HEK293 (cell line): ENCODE measurements around the gene ENDOD1.
A peak's percentile ranks its signal among the peaks of the same experiment; 100 is the strongest.

Experiments
- BCL11A ChIP-seq: fragments of 450-650 bp; formaldehyde crosslinking; IDR thresholded peaks from 2 replicates; pipeline ENCODE4 v1.5.1; 2016; ENCODE audit warnings: low read depth, missing biosample characterization, missing genetic modification characterization
- HOXA7 ChIP-seq: sonication (generic); formaldehyde crosslinking; IDR thresholded peaks from 2 replicates; pipeline ENCODE4 v1.8.1; 2022; ENCODE audit warnings: missing genetic modification reagents, borderline replicate concordance
- IKZF3 ChIP-seq: fragments of 450-650 bp; IDR thresholded peaks from 2 replicates; pipeline ENCODE4 v1.5.0; 2018; ENCODE audit warnings: missing biosample characterization, mild to moderate bottlenecking, missing genetic modification characterization, moderate library complexity
- KLF9 ChIP-seq: fragments of 450-650 bp; formaldehyde crosslinking; IDR thresholded peaks from 2 replicates; pipeline ENCODE4 v1.5.1; 2016; ENCODE audit warnings: missing biosample characterization, missing genetic modification characterization, low read depth
- OSR2 ChIP-seq: fragments of 450-650 bp; formaldehyde crosslinking; IDR thresholded peaks from 2 replicates; pipeline ENCODE4 v1.5.1; 2016; ENCODE audit warnings: missing biosample characterization, missing genetic modification characterization
- PRDM1 ChIP-seq: fragments of 450-650 bp; formaldehyde crosslinking; IDR thresholded peaks from 2 replicates; pipeline ENCODE4; 2016; ENCODE audit warnings: missing biosample characterization, missing genetic modification characterization
- SALL2 ChIP-seq: fragments of 450-650 bp; formaldehyde crosslinking; IDR thresholded peaks from 2 replicates; pipeline ENCODE4 v1.5.0; 2017; ENCODE audit warnings: missing biosample characterization, mild to moderate bottlenecking, missing genetic modification characterization, borderline replicate concordance
- ZBTB1 ChIP-seq: fragments of 450-650 bp; formaldehyde crosslinking; IDR thresholded peaks from 2 replicates; pipeline ENCODE4 v1.5.1; 2016; ENCODE audit warnings: missing biosample characterization, missing genetic modification characterization
- ZBTB20 ChIP-seq: fragments of 450-650 bp; formaldehyde crosslinking; IDR thresholded peaks from 2 replicates; pipeline ENCODE4 v1.5.1; 2016; ENCODE audit warnings: missing biosample characterization, missing genetic modification characterization
- ZNF133 ChIP-seq: fragments of 450-650 bp; formaldehyde crosslinking; IDR thresholded peaks from 2 replicates; pipeline ENCODE4 v1.5.1; 2016; ENCODE audit warnings: missing biosample characterization, missing genetic modification characterization
- ZNF354C ChIP-seq: fragments of 450-650 bp; formaldehyde crosslinking; IDR thresholded peaks from 2 replicates; pipeline ENCODE4 v1.5.1; 2016; ENCODE audit warnings: missing biosample characterization, missing genetic modification characterization, low read depth, borderline replicate concordance
- ZNF501 ChIP-seq: fragments of 450-650 bp; formaldehyde crosslinking; IDR thresholded peaks from 2 replicates; pipeline ENCODE4 v1.5.1; 2016; ENCODE audit warnings: missing biosample characterization, missing genetic modification characterization
- ZNF654 ChIP-seq: fragments of 450-650 bp; formaldehyde crosslinking; IDR thresholded peaks from 2 replicates; pipeline ENCODE4 v1.5.1; 2016; ENCODE audit warnings: low read depth, missing biosample characterization, missing genetic modification characterization
- ZNF670 ChIP-seq: fragments of 450-650 bp; formaldehyde crosslinking; IDR thresholded peaks from 2 replicates; pipeline ENCODE4 v1.5.1; 2016; ENCODE audit warnings: missing biosample characterization, missing genetic modification characterization, low read depth
- ZNF701 ChIP-seq: fragments of 450-650 bp; formaldehyde crosslinking; IDR thresholded peaks from 2 replicates; pipeline ENCODE4 v1.5.1; 2016; ENCODE audit warnings: missing biosample characterization, missing genetic modification characterization
- ZSCAN30 ChIP-seq: fragments of 450-650 bp; IDR thresholded peaks from 2 replicates; pipeline ENCODE4 v1.5.1; 2018; ENCODE audit warnings: missing biosample characterization, mild to moderate bottlenecking, missing genetic modification characterization, moderate library complexity
- TF ChIP-seq, protein P1 (sequence below): fragments of 450-650 bp; formaldehyde crosslinking; IDR thresholded peaks from 2 replicates; pipeline ENCODE4 v1.5.1; 2016; ENCODE audit warnings: missing biosample characterization, missing genetic modification characterization
- TF ChIP-seq, protein P2 (sequence below): fragments of 450-650 bp; formaldehyde crosslinking; IDR thresholded peaks from 2 replicates; pipeline ENCODE4 v1.5.1; 2016; ENCODE audit warnings: missing biosample characterization, missing genetic modification characterization, low read depth
- TF ChIP-seq, protein P3 (sequence below): fragments of 450-650 bp; formaldehyde crosslinking; IDR thresholded peaks from 2 replicates; pipeline ENCODE4 v1.5.1; 2016; ENCODE audit warnings: missing biosample characterization, missing genetic modification characterization
- TF ChIP-seq, protein P4 (sequence below): fragments of 450-650 bp; formaldehyde crosslinking; IDR thresholded peaks from 2 replicates; pipeline ENCODE4 v1.5.1; 2017; ENCODE audit warnings: missing biosample characterization, missing genetic modification characterization
- TF ChIP-seq, protein P5 (sequence below): fragments of 450-650 bp; formaldehyde crosslinking; IDR thresholded peaks from 2 replicates; pipeline ENCODE4 v1.5.1; 2016; ENCODE audit warnings: missing biosample characterization, missing genetic modification characterization
- TF ChIP-seq, protein P6 (sequence below): fragments of 450-650 bp; formaldehyde crosslinking; IDR thresholded peaks from 2 replicates; pipeline ENCODE4 v1.5.1; 2016; ENCODE audit warnings: missing biosample characterization, missing genetic modification characterization
- TF ChIP-seq, protein P7 (sequence below): fragments of 450-650 bp; IDR thresholded peaks from 2 replicates; pipeline ENCODE4 v1.5.1; 2018; ENCODE audit warnings: missing biosample characterization, missing genetic modification characterization
- TF ChIP-seq, protein P8 (sequence below): fragments of 450-650 bp; formaldehyde crosslinking; IDR thresholded peaks from 2 replicates; pipeline ENCODE4 v1.5.1; 2017; ENCODE audit warnings: missing biosample characterization, missing genetic modification characterization

The ENDOD1 gene

GRCh38 chr11:95108671-95109551 is 19.3 kb downstream of the ENDOD1 start (continued):
- no peak for TF ChIP-seq ZNF701 (tag by site-specific recombination)
- TF ChIP-seq, protein P1, sequence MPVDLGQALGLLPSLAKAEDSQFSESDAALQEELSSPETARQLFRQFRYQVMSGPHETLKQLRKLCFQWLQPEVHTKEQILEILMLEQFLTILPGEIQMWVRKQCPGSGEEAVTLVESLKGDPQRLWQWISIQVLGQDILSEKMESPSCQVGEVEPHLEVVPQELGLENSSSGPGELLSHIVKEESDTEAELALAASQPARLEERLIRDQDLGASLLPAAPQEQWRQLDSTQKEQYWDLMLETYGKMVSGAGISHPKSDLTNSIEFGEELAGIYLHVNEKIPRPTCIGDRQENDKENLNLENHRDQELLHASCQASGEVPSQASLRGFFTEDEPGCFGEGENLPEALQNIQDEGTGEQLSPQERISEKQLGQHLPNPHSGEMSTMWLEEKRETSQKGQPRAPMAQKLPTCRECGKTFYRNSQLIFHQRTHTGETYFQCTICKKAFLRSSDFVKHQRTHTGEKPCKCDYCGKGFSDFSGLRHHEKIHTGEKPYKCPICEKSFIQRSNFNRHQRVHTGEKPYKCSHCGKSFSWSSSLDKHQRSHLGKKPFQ (tag by site-specific recombination) = no peak
- no peak for TF ChIP-seq KLF9 (tag by site-specific recombination)
- TF ChIP-seq IKZF3 = peak; percentile 45; the same call in 1 of the 2 replicates
- TF ChIP-seq, protein P2, sequence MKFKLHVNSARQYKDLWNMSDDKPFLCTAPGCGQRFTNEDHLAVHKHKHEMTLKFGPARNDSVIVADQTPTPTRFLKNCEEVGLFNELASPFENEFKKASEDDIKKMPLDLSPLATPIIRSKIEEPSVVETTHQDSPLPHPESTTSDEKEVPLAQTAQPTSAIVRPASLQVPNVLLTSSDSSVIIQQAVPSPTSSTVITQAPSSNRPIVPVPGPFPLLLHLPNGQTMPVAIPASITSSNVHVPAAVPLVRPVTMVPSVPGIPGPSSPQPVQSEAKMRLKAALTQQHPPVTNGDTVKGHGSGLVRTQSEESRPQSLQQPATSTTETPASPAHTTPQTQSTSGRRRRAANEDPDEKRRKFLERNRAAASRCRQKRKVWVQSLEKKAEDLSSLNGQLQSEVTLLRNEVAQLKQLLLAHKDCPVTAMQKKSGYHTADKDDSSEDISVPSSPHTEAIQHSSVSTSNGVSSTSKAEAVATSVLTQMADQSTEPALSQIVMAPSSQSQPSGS (tag by site-specific recombination) = no peak
- TF ChIP-seq ZBTB1 = no peak
- TF ChIP-seq, protein P3, sequence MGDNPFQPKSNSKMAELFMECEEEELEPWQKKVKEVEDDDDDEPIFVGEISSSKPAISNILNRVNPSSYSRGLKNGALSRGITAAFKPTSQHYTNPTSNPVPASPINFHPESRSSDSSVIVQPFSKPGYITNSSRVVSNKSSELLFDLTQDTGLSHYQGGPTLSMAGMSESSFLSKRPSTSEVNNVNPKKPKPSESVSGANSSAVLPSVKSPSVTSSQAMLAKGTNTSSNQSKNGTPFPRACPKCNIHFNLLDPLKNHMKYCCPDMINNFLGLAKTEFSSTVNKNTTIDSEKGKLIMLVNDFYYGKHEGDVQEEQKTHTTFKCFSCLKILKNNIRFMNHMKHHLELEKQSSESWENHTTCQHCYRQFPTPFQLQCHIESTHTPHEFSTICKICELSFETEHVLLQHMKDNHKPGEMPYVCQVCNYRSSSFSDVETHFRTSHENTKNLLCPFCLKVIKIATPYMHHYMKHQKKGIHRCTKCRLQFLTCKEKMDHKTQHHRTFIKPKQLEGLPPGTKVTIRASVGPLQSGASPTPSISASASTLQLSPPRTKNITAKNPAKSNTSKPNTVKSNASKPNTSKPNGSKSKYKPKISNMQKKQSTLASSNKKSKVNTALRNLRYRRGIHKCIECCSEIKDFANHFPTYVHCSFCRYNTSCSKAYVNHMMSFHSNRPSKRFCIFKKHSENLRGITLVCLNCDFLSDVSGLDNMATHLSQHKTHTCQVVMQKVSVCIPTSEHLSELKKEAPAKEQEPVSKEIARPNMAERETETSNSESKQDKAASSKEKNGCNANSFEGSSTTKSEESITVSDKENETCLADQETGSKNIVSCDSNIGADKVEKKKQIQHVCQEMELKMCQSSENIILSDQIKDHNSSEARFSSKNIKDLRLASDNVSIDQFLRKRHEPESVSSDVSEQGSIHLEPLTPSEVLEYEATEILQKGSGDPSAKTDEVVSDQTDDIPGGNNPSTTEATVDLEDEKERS (tag by site-specific recombination) = no peak
- no peak for TF ChIP-seq HOXA7 (CRISPR knock-in tag)
- TF ChIP-seq, protein P4, sequence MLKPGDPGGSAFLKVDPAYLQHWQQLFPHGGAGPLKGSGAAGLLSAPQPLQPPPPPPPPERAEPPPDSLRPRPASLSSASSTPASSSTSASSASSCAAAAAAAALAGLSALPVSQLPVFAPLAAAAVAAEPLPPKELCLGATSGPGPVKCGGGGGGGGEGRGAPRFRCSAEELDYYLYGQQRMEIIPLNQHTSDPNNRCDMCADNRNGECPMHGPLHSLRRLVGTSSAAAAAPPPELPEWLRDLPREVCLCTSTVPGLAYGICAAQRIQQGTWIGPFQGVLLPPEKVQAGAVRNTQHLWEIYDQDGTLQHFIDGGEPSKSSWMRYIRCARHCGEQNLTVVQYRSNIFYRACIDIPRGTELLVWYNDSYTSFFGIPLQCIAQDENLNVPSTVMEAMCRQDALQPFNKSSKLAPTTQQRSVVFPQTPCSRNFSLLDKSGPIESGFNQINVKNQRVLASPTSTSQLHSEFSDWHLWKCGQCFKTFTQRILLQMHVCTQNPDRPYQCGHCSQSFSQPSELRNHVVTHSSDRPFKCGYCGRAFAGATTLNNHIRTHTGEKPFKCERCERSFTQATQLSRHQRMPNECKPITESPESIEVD (tag by site-specific recombination) = peak; percentile 54; the same call in 1 of the 2 replicates
- no peak for TF ChIP-seq ZNF501 (tag by site-specific recombination)
- TF ChIP-seq ZSCAN30 (tag by site-specific recombination) = no peak
- TF ChIP-seq ZNF654 (tag by site-specific recombination) = no peak
- TF ChIP-seq ZNF670 (tag by site-specific recombination) = no peak
- TF ChIP-seq ZNF354C = no peak
- TF ChIP-seq OSR2 = no peak
- no peak; the same call in 1 of the 2 replicates for TF ChIP-seq ZBTB20 (tag by site-specific recombination)
- TF ChIP-seq, protein P5, sequence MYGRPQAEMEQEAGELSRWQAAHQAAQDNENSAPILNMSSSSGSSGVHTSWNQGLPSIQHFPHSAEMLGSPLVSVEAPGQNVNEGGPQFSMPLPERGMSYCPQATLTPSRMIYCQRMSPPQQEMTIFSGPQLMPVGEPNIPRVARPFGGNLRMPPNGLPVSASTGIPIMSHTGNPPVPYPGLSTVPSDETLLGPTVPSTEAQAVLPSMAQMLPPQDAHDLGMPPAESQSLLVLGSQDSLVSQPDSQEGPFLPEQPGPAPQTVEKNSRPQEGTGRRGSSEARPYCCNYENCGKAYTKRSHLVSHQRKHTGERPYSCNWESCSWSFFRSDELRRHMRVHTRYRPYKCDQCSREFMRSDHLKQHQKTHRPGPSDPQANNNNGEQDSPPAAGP (tag by site-specific recombination) = peak; percentile 91
- TF ChIP-seq, protein P6, sequence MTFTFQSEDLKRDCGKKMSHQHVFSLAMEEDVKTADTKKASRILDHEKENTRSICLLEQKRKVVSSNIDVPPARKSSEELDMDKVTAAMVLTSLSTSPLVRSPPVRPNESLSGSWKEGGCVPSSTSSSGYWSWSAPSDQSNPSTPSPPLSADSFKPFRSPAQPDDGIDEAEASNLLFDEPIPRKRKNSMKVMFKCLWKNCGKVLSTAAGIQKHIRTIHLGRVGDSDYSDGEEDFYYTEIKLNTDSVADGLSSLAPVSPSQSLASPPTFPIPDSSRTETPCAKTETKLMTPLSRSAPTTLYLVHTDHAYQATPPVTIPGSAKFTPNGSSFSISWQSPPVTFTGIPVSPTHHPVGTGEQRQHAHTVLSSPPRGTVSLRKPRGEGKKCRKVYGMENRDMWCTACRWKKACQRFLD (tag by site-specific recombination) = no peak
- TF ChIP-seq, protein P7, sequence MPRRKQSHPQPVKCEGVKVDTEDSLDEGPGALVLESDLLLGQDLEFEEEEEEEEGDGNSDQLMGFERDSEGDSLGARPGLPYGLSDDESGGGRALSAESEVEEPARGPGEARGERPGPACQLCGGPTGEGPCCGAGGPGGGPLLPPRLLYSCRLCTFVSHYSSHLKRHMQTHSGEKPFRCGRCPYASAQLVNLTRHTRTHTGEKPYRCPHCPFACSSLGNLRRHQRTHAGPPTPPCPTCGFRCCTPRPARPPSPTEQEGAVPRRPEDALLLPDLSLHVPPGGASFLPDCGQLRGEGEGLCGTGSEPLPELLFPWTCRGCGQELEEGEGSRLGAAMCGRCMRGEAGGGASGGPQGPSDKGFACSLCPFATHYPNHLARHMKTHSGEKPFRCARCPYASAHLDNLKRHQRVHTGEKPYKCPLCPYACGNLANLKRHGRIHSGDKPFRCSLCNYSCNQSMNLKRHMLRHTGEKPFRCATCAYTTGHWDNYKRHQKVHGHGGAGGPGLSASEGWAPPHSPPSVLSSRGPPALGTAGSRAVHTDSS (tag by site-specific recombination) = no peak
- no peak for TF ChIP-seq ZNF133
- TF ChIP-seq, protein P8, sequence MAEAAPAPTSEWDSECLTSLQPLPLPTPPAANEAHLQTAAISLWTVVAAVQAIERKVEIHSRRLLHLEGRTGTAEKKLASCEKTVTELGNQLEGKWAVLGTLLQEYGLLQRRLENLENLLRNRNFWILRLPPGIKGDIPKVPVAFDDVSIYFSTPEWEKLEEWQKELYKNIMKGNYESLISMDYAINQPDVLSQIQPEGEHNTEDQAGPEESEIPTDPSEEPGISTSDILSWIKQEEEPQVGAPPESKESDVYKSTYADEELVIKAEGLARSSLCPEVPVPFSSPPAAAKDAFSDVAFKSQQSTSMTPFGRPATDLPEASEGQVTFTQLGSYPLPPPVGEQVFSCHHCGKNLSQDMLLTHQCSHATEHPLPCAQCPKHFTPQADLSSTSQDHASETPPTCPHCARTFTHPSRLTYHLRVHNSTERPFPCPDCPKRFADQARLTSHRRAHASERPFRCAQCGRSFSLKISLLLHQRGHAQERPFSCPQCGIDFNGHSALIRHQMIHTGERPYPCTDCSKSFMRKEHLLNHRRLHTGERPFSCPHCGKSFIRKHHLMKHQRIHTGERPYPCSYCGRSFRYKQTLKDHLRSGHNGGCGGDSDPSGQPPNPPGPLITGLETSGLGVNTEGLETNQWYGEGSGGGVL (tag by site-specific recombination) = no peak
- TF ChIP-seq PRDM1 (tag by site-specific recombination) = no peak
- TF ChIP-seq SALL2 (tag by site-specific recombination) = no peak
- no peak for TF ChIP-seq BCL11A (tag by site-specific recombination)
